ENCODE measurements around the gene FSIP2.

The FSIP2 gene

GRCh38 chr2:185787227-185788145 is 48.9 kb downstream of the FSIP2 start:
- no peaks in the 10 kb centered on the region for H3K9me3 ChIP-seq (ENCODE audit: control extremely low read depth in 1 of 5, control insufficient read depth in 4 of 5, insufficient read depth in 2 of 5, low read depth in 1 of 5, low read length in 4 of 5)
- ChIA-PET CTCF (no interaction called here), POLR2A (no interaction called here)
- 100% methylated on average over 1 of the region's 2 CpGs for WGBS (ENCODE audit: insufficient coverage)
- H3K4me3 ChIP-seq (ENCODE audit: control insufficient read depth in 1 of 7, extremely low read depth in 1 of 7, insufficient read depth in 4 of 7, low read depth in 2 of 7, low read length in 6 of 7) = no peak overlapping the region
- no peak for DNase-seq
- no peaks in the 10 kb centered on the region for H3K4me1 ChIP-seq (ENCODE audit: control extremely low read depth in 1 of 4, control insufficient read depth in 4 of 4, insufficient read depth in 4 of 4, low read length in 3 of 4)
- H3K27ac ChIP-seq (ENCODE audit: insufficient read depth in 1 of 2, low read depth in 1 of 2, low read length in 2 of 2, poor library complexity in 1 of 2, severe bottlenecking in 2 of 2) = no peak overlapping the region
- no peaks in the 10 kb centered on the region for H3K36me3 ChIP-seq (ENCODE audit: control insufficient read depth in 4 of 4, insufficient read depth in 4 of 4, low read length in 3 of 4)
- no peaks in the 10 kb centered on the region for H3K27me3 ChIP-seq (replicated peaks in 2 of 5; ENCODE audit: control insufficient read depth in 4 of 5, insufficient read depth in 5 of 5, low read length in 4 of 5)

GRCh38 chr2:185790361-185790760 is 51.8 kb downstream of the FSIP2 start:
- Histone ChIP-seq H3K27ac (ENCODE audit: insufficient read depth in 1 of 2, low read depth in 1 of 2, low read length in 2 of 2, poor library complexity in 1 of 2, severe bottlenecking in 2 of 2) (no peak overlapping the region), H3K4me1 (ENCODE audit: control extremely low read depth in 1 of 4, control insufficient read depth in 4 of 4, insufficient read depth in 4 of 4, low read length in 3 of 4) (no peaks in the 10 kb centered on the region), H3K36me3 (ENCODE audit: control insufficient read depth in 4 of 4, insufficient read depth in 4 of 4, low read length in 3 of 4) (no peaks in the 10 kb centered on the region), H3K27me3 (replicated peaks in 2 of 5; ENCODE audit: control insufficient read depth in 4 of 5, insufficient read depth in 5 of 5, low read length in 4 of 5) (no peaks in the 10 kb centered on the region), H3K4me3 (ENCODE audit: control insufficient read depth in 1 of 7, extremely low read depth in 1 of 7, insufficient read depth in 4 of 7, low read depth in 2 of 7, low read length in 6 of 7) (no peak overlapping the region), H3K9me3 (ENCODE audit: control extremely low read depth in 1 of 5, control insufficient read depth in 4 of 5, insufficient read depth in 2 of 5, low read depth in 1 of 5, low read length in 4 of 5) (no peaks in the 10 kb centered on the region)
- ChIA-PET POLR2A (no interaction called here), CTCF (no interaction called here)
- no peak for DNase-seq
- 100% methylated on average over 1 of the region's 2 CpGs for WGBS (ENCODE audit: insufficient coverage)

- no peaks in the 10 kb centered on the region for H3K9me3 ChIP-seq (ENCODE audit: control extremely low read depth in 1 of 5, control insufficient read depth in 4 of 5, insufficient read depth in 2 of 5, low read depth in 1 of 5, low read length in 4 of 5)
- CTCF ChIA-PET = no interaction called here
- 87% methylated on average over 3 of the region's 7 CpGs for WGBS (ENCODE audit: insufficient coverage)
Measured at GRCh38 chr2:185793532-185794345, 55.1 kb downstream of the FSIP2 start.

GRCh38 chr2:185796758-185797157 is 58.2 kb downstream of the FSIP2 start:
- Histone ChIP-seq H3K9me3 (ENCODE audit: control extremely low read depth in 1 of 5, control insufficient read depth in 4 of 5, insufficient read depth in 2 of 5, low read depth in 1 of 5, low read length in 4 of 5) (no peaks in the 10 kb centered on the region), H3K36me3 (ENCODE audit: control insufficient read depth in 4 of 4, insufficient read depth in 4 of 4, low read length in 3 of 4) (no peaks in the 10 kb centered on the region), H3K27me3 (replicated peaks in 2 of 5; ENCODE audit: control insufficient read depth in 4 of 5, insufficient read depth in 5 of 5, low read length in 4 of 5) (no peaks in the 10 kb centered on the region), H3K27ac (ENCODE audit: insufficient read depth in 1 of 2, low read depth in 1 of 2, low read length in 2 of 2, poor library complexity in 1 of 2, severe bottlenecking in 2 of 2) (no peak overlapping the region), H3K4me1 (ENCODE audit: control extremely low read depth in 1 of 4, control insufficient read depth in 4 of 4, insufficient read depth in 4 of 4, low read length in 3 of 4) (no peaks in the 10 kb centered on the region), H3K4me3 (ENCODE audit: control insufficient read depth in 1 of 7, extremely low read depth in 1 of 7, insufficient read depth in 4 of 7, low read depth in 2 of 7, low read length in 6 of 7) (no peak overlapping the region)
- 100% methylated on average over 1 of the region's 2 CpGs for WGBS (ENCODE audit: insufficient coverage)
- no peak for DNase-seq
- CTCF ChIA-PET = no interaction called here
- POLR2A ChIA-PET = interaction anchor here (0.6 kb wide), 1 partner anchor 13 kb away, joined by 3 read pairs; no protein-coding TSS in a partner anchor

More at GRCh38 chr2:185793532-185794345, 55.1 kb downstream of the FSIP2 start:
- Histone ChIP-seq H3K4me1 (ENCODE audit: control extremely low read depth in 1 of 4, control insufficient read depth in 4 of 4, insufficient read depth in 4 of 4, low read length in 3 of 4) (no peaks in the 10 kb centered on the region), H3K27ac (ENCODE audit: insufficient read depth in 1 of 2, low read depth in 1 of 2, low read length in 2 of 2, poor library complexity in 1 of 2, severe bottlenecking in 2 of 2) (no peak overlapping the region), H3K36me3 (ENCODE audit: control insufficient read depth in 4 of 4, insufficient read depth in 4 of 4, low read length in 3 of 4) (no peaks in the 10 kb centered on the region), H3K4me3 (ENCODE audit: control insufficient read depth in 1 of 7, extremely low read depth in 1 of 7, insufficient read depth in 4 of 7, low read depth in 2 of 7, low read length in 6 of 7) (no peak overlapping the region), H3K27me3 (replicated peaks in 2 of 5; ENCODE audit: control insufficient read depth in 4 of 5, insufficient read depth in 5 of 5, low read length in 4 of 5) (no peaks in the 10 kb centered on the region)
- DNase-seq = no peak
- POLR2A ChIA-PET = no interaction called here

GRCh38 chr2:185802926-185803325 is 64.3 kb downstream of the FSIP2 start:
- Histone ChIP-seq H3K4me3 (ENCODE audit: control insufficient read depth in 1 of 7, extremely low read depth in 1 of 7, insufficient read depth in 4 of 7, low read depth in 2 of 7, low read length in 6 of 7) (no peak overlapping the region), H3K9me3 (ENCODE audit: control extremely low read depth in 1 of 5, control insufficient read depth in 4 of 5, insufficient read depth in 2 of 5, low read depth in 1 of 5, low read length in 4 of 5) (no peaks in the 10 kb centered on the region), H3K27me3 (replicated peaks in 2 of 5; ENCODE audit: control insufficient read depth in 4 of 5, insufficient read depth in 5 of 5, low read length in 4 of 5) (no peaks in the 10 kb centered on the region), H3K4me1 (ENCODE audit: control extremely low read depth in 1 of 4, control insufficient read depth in 4 of 4, insufficient read depth in 4 of 4, low read length in 3 of 4) (no peaks in the 10 kb centered on the region), H3K27ac (ENCODE audit: insufficient read depth in 1 of 2, low read depth in 1 of 2, low read length in 2 of 2, poor library complexity in 1 of 2, severe bottlenecking in 2 of 2) (no peak overlapping the region), H3K36me3 (ENCODE audit: control insufficient read depth in 4 of 4, insufficient read depth in 4 of 4, low read length in 3 of 4) (no peaks in the 10 kb centered on the region)
- no peak for DNase-seq
- ChIA-PET POLR2A (no interaction called here), CTCF (no interaction called here)

GRCh38 chr2:185806783-185807182 is 68.2 kb downstream of the FSIP2 start:
- CTCF ChIA-PET = no interaction called here
- Histone ChIP-seq H3K27ac (ENCODE audit: insufficient read depth in 1 of 2, low read depth in 1 of 2, low read length in 2 of 2, poor library complexity in 1 of 2, severe bottlenecking in 2 of 2) (no peak overlapping the region), H3K36me3 (ENCODE audit: control insufficient read depth in 4 of 4, insufficient read depth in 4 of 4, low read length in 3 of 4) (no peaks in the 10 kb centered on the region), H3K4me1 (ENCODE audit: control extremely low read depth in 1 of 4, control insufficient read depth in 4 of 4, insufficient read depth in 4 of 4, low read length in 3 of 4) (no peaks in the 10 kb centered on the region), H3K9me3 (ENCODE audit: control extremely low read depth in 1 of 5, control insufficient read depth in 4 of 5, insufficient read depth in 2 of 5, low read depth in 1 of 5, low read length in 4 of 5) (peaks cover 0 to under 1% (median 0%) of the 10 kb centered on the region in 5 experiments), H3K27me3 (replicated peaks in 2 of 5; ENCODE audit: control insufficient read depth in 4 of 5, insufficient read depth in 5 of 5, low read length in 4 of 5) (no peaks in the 10 kb centered on the region), H3K4me3 (ENCODE audit: control insufficient read depth in 1 of 7, extremely low read depth in 1 of 7, insufficient read depth in 4 of 7, low read depth in 2 of 7, low read length in 6 of 7) (no peak overlapping the region)
- POLR2A ChIA-PET = no interaction called here
- DNase-seq = no peak

GRCh38 chr2:185807351-185807750 is 68.7 kb downstream of the FSIP2 start:
- Histone ChIP-seq H3K27ac (ENCODE audit: insufficient read depth in 1 of 2, low read depth in 1 of 2, low read length in 2 of 2, poor library complexity in 1 of 2, severe bottlenecking in 2 of 2) (no peak overlapping the region), H3K27me3 (replicated peaks in 2 of 5; ENCODE audit: control insufficient read depth in 4 of 5, insufficient read depth in 5 of 5, low read length in 4 of 5) (no peaks in the 10 kb centered on the region), H3K4me3 (ENCODE audit: control insufficient read depth in 1 of 7, extremely low read depth in 1 of 7, insufficient read depth in 4 of 7, low read depth in 2 of 7, low read length in 6 of 7) (no peak overlapping the region), H3K36me3 (ENCODE audit: control insufficient read depth in 4 of 4, insufficient read depth in 4 of 4, low read length in 3 of 4) (no peaks in the 10 kb centered on the region), H3K9me3 (ENCODE audit: control extremely low read depth in 1 of 5, control insufficient read depth in 4 of 5, insufficient read depth in 2 of 5, low read depth in 1 of 5, low read length in 4 of 5) (peaks cover 0 to 4% (median 0%) of the 10 kb centered on the region in 5 experiments), H3K4me1 (ENCODE audit: control extremely low read depth in 1 of 4, control insufficient read depth in 4 of 4, insufficient read depth in 4 of 4, low read length in 3 of 4) (no peaks in the 10 kb centered on the region)
- ChIA-PET POLR2A (no interaction called here), CTCF (no interaction called here)
- DNase-seq = no peak
- WGBS (ENCODE audit: insufficient coverage) = 100% methylated on average over 1 of the region's 1 CpG

Data from common myeloid progenitor, CD34-positive (primary cell).